Activated naive CD8-positive, alpha-beta T cell treated with anti-CD3 and anti-CD28 coated beads, Interleukin-2, amount 10 ng/mL, durations not matched to agents 7 days and 5 days (primary cell): ENCODE data around the gene RRP7A. TPM values are rescaled to one million over a fixed set of nuclear protein-coding genes. Genes with fewer than 3 reads are reported as not detected.
"Not testable (repeated sequence)": the region's sequence is repeated elsewhere in the genome, so short reads cannot be mapped to it uniquely, and the experiment has no call there.

Experiments used
- ATAC-seq: fragments of 150-1000 bp; cut with Tn5 transposase; one replicate; pipeline ENCODE4 v1.10.0; 2021; ENCODE audit warnings: low read depth, moderate library complexity
- POLR2A ChIA-PET: fragments of 350-600 bp; sonication (Branson Sonifier 250); formaldehyde crosslinking; loops from one replicate; lab custom pipeline; 2021; ENCODE audit warnings: antibody characterized with exemption; lab: Charles Lee
- DNase-seq: peaks from one replicate; pipeline ENCODE4 v3.0.0; 2021
- H3K27ac Mint-ChIP-seq: one replicate; pipeline ENCODE4 v1.8.0; 2022; ENCODE audit warnings: mild to moderate bottlenecking, mixed read lengths
- H3K27me3 Mint-ChIP-seq: one replicate; pipeline ENCODE4 v1.8.0; 2022; ENCODE audit warnings: mild to moderate bottlenecking, moderate library complexity, mixed read lengths
- H3K36me3 Mint-ChIP-seq: one replicate; pipeline ENCODE4 v1.8.0; 2021; ENCODE audit warnings: mild to moderate bottlenecking, mixed read lengths
- H3K4me1 Mint-ChIP-seq: one replicate; pipeline ENCODE4 v1.8.0; 2021; ENCODE audit warnings: mixed read lengths
- H3K4me3 Mint-ChIP-seq: one replicate; pipeline ENCODE4 v1.8.0; 2022; ENCODE audit warnings: mild to moderate bottlenecking, moderate library complexity, mixed read lengths
- H3K9me3 Mint-ChIP-seq: one replicate; pipeline ENCODE4 v1.8.0; 2021; ENCODE audit warnings: mixed read lengths
- total RNA-seq, 2 experiments: library from RNA; stranded (reverse); gene quantifications; one replicate each; pipeline ENCODE4 v1.2.3, GENCODE V29; 2021

The RRP7A gene
- total RNA-seq, 2 experiments from 2014 or later, result 69.9 to 72.1 TPM

- Mint-ChIP-seq H3K27me3 (no peaks in the 10 kb centered on the region), H3K4me1 (peaks cover 17% of the 10 kb centered on the region), H3K27ac (no peak overlapping the region), H3K36me3 (no peaks in the 10 kb centered on the region), H3K9me3 (no peaks in the 10 kb centered on the region), H3K4me3 (no peak overlapping the region)
- POLR2A ChIA-PET, result interaction anchor here (1.9 kb wide), 1 partner anchor 65 kb away, joined by 7 read pairs; the partner anchor contains the start of gene POLDIP3
- ATAC-seq, result no peak
- DNase-seq, result no peak
Measured at GRCh38 chr22:42549331-42550060, 29.9 kb upstream of the RRP7A start.

- ATAC-seq (no peak), DNase-seq (no peak)
- peaks cover 16% of the 10 kb centered on the region for H3K4me1 Mint-ChIP-seq
- no peaks in the 10 kb centered on the region for H3K36me3 Mint-ChIP-seq
- no peak overlapping the region for H3K27ac Mint-ChIP-seq
- H3K27me3 Mint-ChIP-seq, result no peaks in the 10 kb centered on the region
- POLR2A ChIA-PET, result interaction anchor here (0.6 to 1.9 kb wide), 2 partner anchors 66 to 922 kb away, joined by 6 to 7 read pairs; partner anchors contain the start of gene POLDIP3
- no peaks in the 10 kb centered on the region for H3K9me3 Mint-ChIP-seq
- no peak overlapping the region for H3K4me3 Mint-ChIP-seq
Measured at GRCh38 chr22:42548597-42549330, 29.2 kb upstream of the RRP7A start.

GRCh38 chr22:42548126-42548525 is 28.5 kb upstream of the RRP7A start:
- H3K36me3 Mint-ChIP-seq, H3K4me3 Mint-ChIP-seq, H3K27me3 Mint-ChIP-seq, ATAC-seq, DNase-seq, H3K27ac Mint-ChIP-seq, H3K9me3 Mint-ChIP-seq: not testable (repeated sequence)
- peaks cover 13% of the 10 kb centered on the region for H3K4me1 Mint-ChIP-seq
- POLR2A ChIA-PET, result interaction anchor here (0.6 kb wide), 1 partner anchor 921 kb away, joined by 6 read pairs; no protein-coding TSS in a partner anchor

- DNase-seq (no peak), ATAC-seq (no peak)
- Mint-ChIP-seq H3K27ac (no peak overlapping the region), H3K9me3 (no peaks in the 10 kb centered on the region), H3K36me3 (no peaks in the 10 kb centered on the region), H3K27me3 (no peaks in the 10 kb centered on the region), H3K4me3 (no peak overlapping the region), H3K4me1 (peaks cover 11% of the 10 kb centered on the region)
- POLR2A ChIA-PET, result no interaction called here
Measured at GRCh38 chr22:42547562-42547961, 28.0 kb upstream of the RRP7A start.

GRCh38 chr22:42544686-42545085 is 25.1 kb upstream of the RRP7A start:
- ATAC-seq, result no peak
- DNase-seq, result no peak
- H3K36me3 Mint-ChIP-seq, result no peaks in the 10 kb centered on the region
- H3K27me3 Mint-ChIP-seq, result no peaks in the 10 kb centered on the region
- POLR2A ChIA-PET, result no interaction called here
- H3K9me3 Mint-ChIP-seq, result no peaks in the 10 kb centered on the region
- H3K4me3 Mint-ChIP-seq, result no peak overlapping the region
- H3K4me1 Mint-ChIP-seq, result peaks cover 3% of the 10 kb centered on the region
- no peak overlapping the region for H3K27ac Mint-ChIP-seq

- not testable (repeated sequence) for H3K9me3 Mint-ChIP-seq, H3K4me3 Mint-ChIP-seq, H3K36me3 Mint-ChIP-seq, DNase-seq, H3K27me3 Mint-ChIP-seq, H3K4me1 Mint-ChIP-seq
- POLR2A ChIA-PET, result interaction anchor here (0.7 kb wide), 1 partner anchor 270 kb away, joined by 4 read pairs; no protein-coding TSS in a partner anchor
- H3K27ac Mint-ChIP-seq, result peak overlapping the region; percentile 2
- ATAC-seq, result peak; percentile 70
Measured at GRCh38 chr22:42539236-42539771, 19.7 kb upstream of the RRP7A start.

- DNase-seq, H3K4me3 Mint-ChIP-seq, H3K9me3 Mint-ChIP-seq, H3K27me3 Mint-ChIP-seq, H3K36me3 Mint-ChIP-seq: not testable (repeated sequence)
- peaks cover 17% of the 10 kb centered on the region for H3K4me1 Mint-ChIP-seq
- POLR2A ChIA-PET, result interaction anchor here (1.5 kb wide), 1 partner anchor 77 kb away, joined by 3 read pairs; the partner anchor contains the start of gene POLDIP3
- ATAC-seq, result peak; percentile 51
- peak overlapping the region; percentile 70 for H3K27ac Mint-ChIP-seq
Measured at GRCh38 chr22:42537199-42537831, 17.7 kb upstream of the RRP7A start.

GRCh38 chr22:42536634-42537033 is 17.0 kb upstream of the RRP7A start:
- peaks cover 17% of the 10 kb centered on the region for H3K4me1 Mint-ChIP-seq
- H3K27ac Mint-ChIP-seq, result peak overlapping the region; percentile 13
- not testable (repeated sequence) for H3K4me3 Mint-ChIP-seq, ATAC-seq, DNase-seq, H3K27me3 Mint-ChIP-seq, H3K9me3 Mint-ChIP-seq, H3K36me3 Mint-ChIP-seq
- POLR2A ChIA-PET, result interaction anchor here (1.5 kb wide), 1 partner anchor 78 kb away, joined by 3 read pairs; the partner anchor contains the start of gene POLDIP3

- Mint-ChIP-seq H3K27me3 (no peaks in the 10 kb centered on the region), H3K9me3 (no peaks in the 10 kb centered on the region), H3K4me1 (peaks cover 17% of the 10 kb centered on the region), H3K36me3 (no peaks in the 10 kb centered on the region), H3K4me3 (no peak overlapping the region), H3K27ac (no peak overlapping the region)
- POLR2A ChIA-PET, result interaction anchor here (1.5 kb wide), 1 partner anchor 78 kb away, joined by 3 read pairs; the partner anchor contains the start of gene POLDIP3
- ATAC-seq (no peak), DNase-seq (no peak)
Measured at GRCh38 chr22:42536166-42536565, 16.6 kb upstream of the RRP7A start.

GRCh38 chr22:42535082-42535731 is 15.6 kb upstream of the RRP7A start:
- H3K27ac Mint-ChIP-seq, POLR2A ChIA-PET, H3K9me3 Mint-ChIP-seq, H3K4me3 Mint-ChIP-seq, DNase-seq, ATAC-seq, H3K27me3 Mint-ChIP-seq, H3K36me3 Mint-ChIP-seq: not testable (repeated sequence)
- H3K4me1 Mint-ChIP-seq, result peaks cover 17% of the 10 kb centered on the region

GRCh38 chr22:42533638-42533977 is 14.0 kb upstream of the RRP7A start:
- no peak for ATAC-seq
- Mint-ChIP-seq H3K27ac (peak overlapping the region; percentile 95), H3K9me3 (no peaks in the 10 kb centered on the region), H3K36me3 (no peaks in the 10 kb centered on the region), H3K4me1 (peaks cover 19% of the 10 kb centered on the region), H3K4me3 (peak overlapping the region; percentile 78), H3K27me3 (peaks cover 2% of the 10 kb centered on the region)
- no peak for DNase-seq
- POLR2A ChIA-PET, result interaction anchor here (0.8 to 2.2 kb wide), 3 partner anchors 48 to 85 kb away, joined by 3 to 6 read pairs (median 3); partner anchors contain the start of gene POLDIP3

- DNase-seq, ATAC-seq, H3K4me3 Mint-ChIP-seq, H3K9me3 Mint-ChIP-seq, H3K27ac Mint-ChIP-seq, H3K36me3 Mint-ChIP-seq, H3K27me3 Mint-ChIP-seq, POLR2A ChIA-PET: not testable (repeated sequence)
- peaks cover 13% of the 10 kb centered on the region for H3K4me1 Mint-ChIP-seq
Measured at GRCh38 chr22:42531401-42532084, 11.9 kb upstream of the RRP7A start.
